Effector memory CD8-positive, alpha-beta T cell (primary cell): ENCODE results near the gene TSKS.

Source experiments
- ATAC-seq: fragments of 150-1000 bp; cut with Tn5 transposase; replicated peaks from 2 replicates; pipeline ENCODE4 v1.10.0; 2021; ENCODE audit warnings: mild to moderate bottlenecking, moderate library complexity
- DNase-seq, 3 experiments: peaks; one replicate each; pipeline ENCODE4 v3.0.0; 2021
- H3K27ac Mint-ChIP-seq, 2 donors: one replicate each; pipeline ENCODE4 v1.8.0; 2022; ENCODE audit warnings: mild to moderate bottlenecking in 2 of 2, mixed read lengths in 2 of 2, moderate library complexity in 2 of 2
- H3K27me3 Mint-ChIP-seq, 2 donors: one replicate each; pipeline ENCODE4 v1.8.0; 2022; ENCODE audit warnings: mixed read lengths in 2 of 2
- H3K36me3 Mint-ChIP-seq: one replicate; pipeline ENCODE4 v1.8.0; 2022; ENCODE audit warnings: mild to moderate bottlenecking, moderate library complexity, mixed read lengths; ENCODE audit not compliant: insufficient read depth
- H3K4me1 Mint-ChIP-seq, 2 donors: one replicate each; pipeline ENCODE4 v1.8.0; 2022; ENCODE audit warnings: low read depth in 2 of 2, mixed read lengths in 2 of 2
- H3K4me3 Mint-ChIP-seq, 2 donors: one replicate each; pipeline ENCODE4 v1.8.0; 2022; ENCODE audit warnings: mild to moderate bottlenecking in 2 of 2, mixed read lengths in 2 of 2, moderate library complexity in 2 of 2
- H3K9me3 Mint-ChIP-seq, 2 donors: one replicate each; pipeline ENCODE4 v1.8.0; 2022; ENCODE audit warnings: mixed read lengths in 2 of 2
- total RNA-seq, 9 experiments: gene quantifications; one replicate each; lab custom pipeline; 2026; lab: John Stamatoyannopoulos, UW

Gene TSKS, protein sequence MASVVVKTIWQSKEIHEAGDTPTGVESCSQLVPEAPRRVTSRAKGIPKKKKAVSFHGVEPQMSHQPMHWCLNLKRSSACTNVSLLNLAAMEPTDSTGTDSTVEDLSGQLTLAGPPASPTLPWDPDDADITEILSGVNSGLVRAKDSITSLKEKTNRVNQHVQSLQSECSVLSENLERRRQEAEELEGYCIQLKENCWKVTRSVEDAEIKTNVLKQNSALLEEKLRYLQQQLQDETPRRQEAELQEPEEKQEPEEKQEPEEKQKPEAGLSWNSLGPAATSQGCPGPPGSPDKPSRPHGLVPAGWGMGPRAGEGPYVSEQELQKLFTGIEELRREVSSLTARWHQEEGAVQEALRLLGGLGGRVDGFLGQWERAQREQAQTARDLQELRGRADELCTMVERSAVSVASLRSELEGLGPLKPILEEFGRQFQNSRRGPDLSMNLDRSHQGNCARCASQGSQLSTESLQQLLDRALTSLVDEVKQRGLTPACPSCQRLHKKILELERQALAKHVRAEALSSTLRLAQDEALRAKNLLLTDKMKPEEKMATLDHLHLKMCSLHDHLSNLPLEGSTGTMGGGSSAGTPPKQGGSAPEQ
- 0 to 0.91 (median 0.20) reads per million in 9 experiments for total RNA-seq

DNA sequence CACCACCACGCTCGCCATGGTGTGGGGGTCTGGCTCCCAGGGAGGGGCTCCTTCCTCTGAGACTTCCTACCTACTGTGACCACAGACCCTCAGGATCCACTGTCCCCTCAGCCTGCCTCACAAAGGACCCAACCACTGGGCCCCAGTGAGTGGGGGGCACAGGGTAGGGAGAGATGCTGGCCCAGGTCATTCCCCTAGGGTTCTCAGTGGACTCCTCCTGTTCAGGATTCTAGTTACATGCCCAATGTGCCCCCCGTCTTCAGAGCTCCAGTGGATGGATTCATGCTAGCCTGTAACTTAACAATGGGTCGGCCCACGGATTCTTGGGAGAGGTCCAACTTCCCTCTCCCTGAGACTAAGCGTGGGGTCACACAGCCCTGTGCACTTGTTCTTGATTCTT lies at the start of gene TSKS:
TSS of gene TSKS (minus strand) at position 77 of the 400 bp plus-strand sequence. CDS start at position 18, 59 bp downstream.
- no peaks in the 10 kb centered on the region for H3K27me3 Mint-ChIP-seq

GRCh38 chr19:49812452-49812996 lies 49.4 kb upstream of the TSKS start:
- H3K9me3 Mint-ChIP-seq, result no peaks in the 10 kb centered on the region
- peak overlapping the region; percentile 98 to 99 for H3K27ac Mint-ChIP-seq
- peaks cover 24 to 42% of the 10 kb centered on the region in 2 donors for H3K4me1 Mint-ChIP-seq
- peaks cover 39% of the 10 kb centered on the region for H3K36me3 Mint-ChIP-seq
- peak overlapping the region; percentile 86 to 89 for H3K4me3 Mint-ChIP-seq
- no peak for DNase-seq
- ATAC-seq, result no peak
- no peaks in the 10 kb centered on the region for H3K27me3 Mint-ChIP-seq

More for the DNA sequence above, at the start of gene TSKS:
- H3K27ac Mint-ChIP-seq, result peak within 1 kb of the TSS; percentile 59 to 71
- ATAC-seq, result no peak
- no peak for DNase-seq
- H3K9me3 Mint-ChIP-seq, result no peaks in the 10 kb centered on the region
- peaks cover 8% of the 10 kb centered on the region for H3K36me3 Mint-ChIP-seq
- no peak within 1 kb of the TSS for H3K4me3 Mint-ChIP-seq
- H3K4me1 Mint-ChIP-seq, result peaks cover 15% of the 10 kb centered on the region in 2 donors

DNA sequence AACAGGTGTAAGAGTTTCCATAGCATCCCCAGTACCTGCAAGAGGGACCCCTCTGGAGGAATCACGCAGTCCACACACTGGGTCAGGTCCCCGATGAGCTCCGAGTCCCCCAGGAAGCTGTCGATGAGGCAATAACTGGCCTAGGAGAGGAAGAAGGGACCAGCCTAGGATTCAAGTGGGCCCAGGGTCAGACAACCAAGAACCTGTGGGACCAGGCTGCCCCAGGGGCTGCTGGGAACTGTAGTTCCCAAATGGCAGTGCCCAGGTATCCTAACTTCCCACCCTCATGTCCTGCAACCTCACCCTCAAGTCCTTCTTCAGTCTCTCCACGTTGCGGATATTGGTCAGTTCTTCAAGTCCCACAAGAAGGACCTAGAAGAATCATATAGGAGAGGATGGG lies 48.2 kb upstream of the TSKS start:
- Mint-ChIP-seq H3K27me3 (no peaks in the 10 kb centered on the region), H3K27ac (peak overlapping the region; percentile 63 to 98), H3K4me3 (peak overlapping the region; percentile 21 to 89), H3K9me3 (no peaks in the 10 kb centered on the region), H3K36me3 (peaks cover 33% of the 10 kb centered on the region), H3K4me1 (peaks cover 20 to 42% of the 10 kb centered on the region in 2 donors)
- ATAC-seq (no peak), DNase-seq (no peak)

GRCh38 chr19:49809941-49810389 lies 46.9 kb upstream of the TSKS start:
- Mint-ChIP-seq H3K9me3 (no peaks in the 10 kb centered on the region), H3K27ac (peak overlapping the region in 1 of 2 donors; percentile 93), H3K4me3 (peak overlapping the region; percentile 85 to 87), H3K36me3 (peaks cover 33% of the 10 kb centered on the region), H3K4me1 (peaks cover 20 to 42% of the 10 kb centered on the region in 2 donors), H3K27me3 (no peaks in the 10 kb centered on the region)
- no peak for ATAC-seq
- DNase-seq, result no peak

GRCh38 chr19:49809160-49809940 lies 46.2 kb upstream of the TSKS start:
- Mint-ChIP-seq H3K4me1 (peaks cover 15 to 38% of the 10 kb centered on the region in 2 donors), H3K9me3 (no peaks in the 10 kb centered on the region), H3K27me3 (no peaks in the 10 kb centered on the region), H3K4me3 (peak overlapping the region; percentile 85 to 87), H3K27ac (peak overlapping the region; percentile 81 to 93), H3K36me3 (peaks cover 35% of the 10 kb centered on the region)
- ATAC-seq (peak; percentile 38), DNase-seq (peak in 2 of 3 experiments; percentile 48 to 56)

DNA sequence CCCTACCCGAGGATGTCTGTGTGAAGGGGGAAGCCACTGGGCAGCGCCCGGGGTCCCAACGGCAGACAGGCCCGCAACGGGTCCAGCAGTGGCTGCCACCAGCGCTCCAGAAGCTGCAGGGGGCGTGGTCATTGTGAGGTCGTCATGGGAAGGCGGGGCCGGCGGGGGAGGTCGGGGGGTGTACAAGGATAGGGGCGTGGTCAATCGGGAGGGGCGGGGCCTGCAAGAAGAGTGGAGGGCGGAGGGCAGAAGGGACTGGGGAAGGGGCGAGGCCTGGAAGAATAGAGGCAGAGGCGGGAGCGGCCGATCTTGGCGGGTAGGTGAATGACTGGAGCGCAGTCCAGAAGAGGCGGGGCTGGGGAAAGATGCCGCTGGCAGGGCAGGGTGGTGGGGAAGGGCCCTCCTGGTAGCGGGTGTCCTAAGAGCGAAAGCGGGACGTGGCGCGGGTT lies 45.6 kb upstream of the TSKS start:
- Mint-ChIP-seq H3K4me1 (peaks cover 13 to 34% of the 10 kb centered on the region in 2 donors), H3K27ac (peak overlapping the region; percentile 81 to 93), H3K9me3 (no peaks in the 10 kb centered on the region), H3K27me3 (no peaks in the 10 kb centered on the region), H3K4me3 (peak overlapping the region; percentile 85 to 87), H3K36me3 (peaks cover 35% of the 10 kb centered on the region)
- DNase-seq (peak; percentile 70 to 86 (median 83)), ATAC-seq (peak; percentile 31)

DNA sequence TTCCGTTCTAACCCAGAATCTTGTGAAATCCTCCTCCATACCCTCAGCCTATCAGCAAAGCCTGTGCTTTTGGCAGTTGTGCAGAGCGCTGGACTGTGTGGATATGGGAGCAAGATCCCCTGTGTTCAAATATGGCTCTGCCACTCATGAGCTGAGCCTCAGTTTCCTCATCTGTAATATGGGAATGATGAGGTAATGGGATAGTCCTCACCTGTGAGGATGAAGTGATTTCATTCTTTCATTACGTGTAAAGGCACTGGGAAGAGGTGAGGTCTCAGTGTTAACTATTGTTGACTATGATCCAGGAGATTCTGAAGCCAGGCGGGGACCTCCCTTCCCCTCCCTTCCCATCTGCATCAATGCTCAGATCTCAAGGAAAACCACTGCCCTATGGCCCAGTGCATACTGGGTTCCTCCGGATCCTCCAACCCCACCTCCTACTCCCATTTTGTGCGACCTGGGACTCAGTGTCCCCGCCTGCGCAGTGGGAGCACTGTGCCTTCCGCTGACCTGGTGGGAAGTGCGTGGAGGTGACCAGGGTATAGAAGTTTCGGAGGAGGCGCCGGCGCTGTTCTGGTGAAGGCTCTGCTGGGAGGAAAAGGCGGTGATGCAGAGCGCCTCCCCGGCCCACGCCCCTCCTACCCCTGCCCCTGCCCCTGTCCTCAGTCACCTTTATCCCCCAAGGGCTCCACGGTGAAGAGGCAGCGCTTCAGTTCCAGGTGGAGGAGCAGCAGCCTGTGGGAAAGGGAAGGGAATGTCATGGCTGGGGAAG lies 45.0 kb upstream of the TSKS start:
- H3K4me3 Mint-ChIP-seq, result peak overlapping the region; percentile 85 to 87
- peak overlapping the region; percentile 81 to 93 for H3K27ac Mint-ChIP-seq
- H3K27me3 Mint-ChIP-seq, result no peaks in the 10 kb centered on the region

GRCh38 chr19:49807058-49807903 lies 44.2 kb upstream of the TSKS start:
- Mint-ChIP-seq H3K4me1 (peaks cover 7 to 21% of the 10 kb centered on the region in 2 donors), H3K4me3 (no peak overlapping the region), H3K27me3 (no peaks in the 10 kb centered on the region), H3K9me3 (no peaks in the 10 kb centered on the region), H3K36me3 (peaks cover 24% of the 10 kb centered on the region), H3K27ac (peak overlapping the region in 1 of 2 donors; percentile 93)
- no peak for DNase-seq
- no peak for ATAC-seq

More for the DNA sequence above, 45.0 kb upstream of the TSKS start:
- DNase-seq (no peak), ATAC-seq (no peak)
- H3K9me3 Mint-ChIP-seq, result no peaks in the 10 kb centered on the region
- H3K36me3 Mint-ChIP-seq, result peaks cover 30% of the 10 kb centered on the region
- H3K4me1 Mint-ChIP-seq, result peaks cover 12 to 29% of the 10 kb centered on the region in 2 donors

- ATAC-seq (no peak), DNase-seq (no peak)
- H3K4me3 Mint-ChIP-seq, result no peak overlapping the region
- H3K27me3 Mint-ChIP-seq, result no peaks in the 10 kb centered on the region
- peaks cover 18% of the 10 kb centered on the region for H3K36me3 Mint-ChIP-seq
- H3K9me3 Mint-ChIP-seq, result no peaks in the 10 kb centered on the region
- H3K27ac Mint-ChIP-seq, result peak overlapping the region in 1 of 2 donors; percentile 5
- peaks cover 7 to 16% of the 10 kb centered on the region in 2 donors for H3K4me1 Mint-ChIP-seq
Observed at GRCh38 chr19:49806620-49806959, 43.5 kb upstream of the TSKS start.

- no peak for DNase-seq
- H3K36me3 Mint-ChIP-seq, result peaks cover 18% of the 10 kb centered on the region
- H3K4me3 Mint-ChIP-seq, result no peak overlapping the region
- peak overlapping the region in 1 of 2 donors; percentile 5 for H3K27ac Mint-ChIP-seq
- no peaks in the 10 kb centered on the region for H3K27me3 Mint-ChIP-seq
- no peaks in the 10 kb centered on the region for H3K9me3 Mint-ChIP-seq
- H3K4me1 Mint-ChIP-seq, result peaks cover 7 to 16% of the 10 kb centered on the region in 2 donors
- no peak for ATAC-seq
Observed at GRCh38 chr19:49805822-49806619, 42.9 kb upstream of the TSKS start.

GRCh38 chr19:49803529-49803856 lies 40.4 kb upstream of the TSKS start:
- Mint-ChIP-seq H3K27me3 (no peaks in the 10 kb centered on the region), H3K4me3 (no peak overlapping the region), H3K27ac (peak overlapping the region; percentile 38 to 66), H3K4me1 (peaks cover 3 to 4% of the 10 kb centered on the region in 2 donors), H3K9me3 (no peaks in the 10 kb centered on the region), H3K36me3 (peaks cover 19% of the 10 kb centered on the region)
- no peak for DNase-seq
- ATAC-seq, result no peak
